GM23338 (cell line): ENCODE results near the gene RUNX1. TPM values are rescaled to one million over a fixed set of nuclear protein-coding genes. Genes with fewer than 3 reads are reported as not detected.

Experiments used
- ATAC-seq: fragments of 200-7000 bp; cut with Tn5 transposase; 3 replicates; pipeline ENCODE4 v1.9.1; 2020
- DNase-seq: peaks from one replicate; pipeline ENCODE4 v3.0.0-alpha.2; 2015; ENCODE audit warnings: low spot score
- H2AFZ ChIP-seq: fragments of 200-600 bp; sonication (generic); 2 replicates; pipeline ENCODE4 v1.8.0; 2016; ENCODE audit warnings: antibody characterized with exemption, mild to moderate bottlenecking, moderate library complexity
- H3F3A ChIP-seq: fragments of 200-600 bp; sonication (generic); replicated peaks from 2 replicates; pipeline ENCODE4 v1.8.0; 2017; ENCODE audit warnings: antibody characterized with exemption, mixed run types, low read depth
- H3K27ac ChIP-seq: fragments of 200-600 bp; sonication (generic); 2 replicates; pipeline ENCODE4 v1.6.1; 2016; ENCODE audit warnings: low read depth
- H3K27me3 ChIP-seq: fragments of 200-600 bp; sonication (generic); 2 replicates; pipeline ENCODE4 v1.8.0; 2016; ENCODE audit warnings: mild to moderate bottlenecking, mixed run types, moderate library complexity; ENCODE audit not compliant: insufficient read depth
- H3K36me3 ChIP-seq: fragments of 200-600 bp; sonication (generic); 2 replicates; pipeline ENCODE4 v1.8.0; 2016; ENCODE audit warnings: mild to moderate bottlenecking; ENCODE audit not compliant: insufficient read depth
- H3K4me1 ChIP-seq: fragments of 200-600 bp; sonication (generic); 2 replicates; pipeline ENCODE4 v1.8.0; 2016; ENCODE audit warnings: mild to moderate bottlenecking, moderate library complexity; ENCODE audit not compliant: insufficient read depth
- H3K4me2 ChIP-seq: fragments of 200-600 bp; sonication (generic); 2 replicates; pipeline ENCODE4 v1.7.1; 2017; ENCODE audit warnings: mixed run types
- H3K4me3 ChIP-seq: fragments of 200-600 bp; sonication (generic); 2 replicates; pipeline ENCODE4 v1.6.1; 2016; ENCODE audit warnings: mixed run types
- H3K79me2 ChIP-seq: fragments of 200-600 bp; sonication (generic); replicated peaks from 2 replicates; pipeline ENCODE4 v1.8.0; 2017; ENCODE audit warnings: mild to moderate bottlenecking; ENCODE audit not compliant: insufficient read depth
- H3K9me2 ChIP-seq: fragments of 200-600 bp; sonication (generic); 2 replicates; pipeline ENCODE4 v1.8.0; 2017; ENCODE audit not compliant: insufficient read depth
- H4K20me1 ChIP-seq: fragments of 200-600 bp; sonication (generic); replicated peaks from 2 replicates; pipeline ENCODE4 v1.8.0; 2017; ENCODE audit warnings: mild to moderate bottlenecking; ENCODE audit not compliant: insufficient read depth
- H3K27ac Mint-ChIP-seq: 2 replicates; pipeline ENCODE4 v1.8.0; 2020; ENCODE audit warnings: inconsistent platforms, mild to moderate bottlenecking, moderate library complexity, mixed read lengths
- H3K27me3 Mint-ChIP-seq: 3 replicates; pipeline ENCODE4 v1.8.0; 2022; ENCODE audit warnings: low read depth, mild to moderate bottlenecking, moderate library complexity, mixed read lengths, inconsistent platforms; ENCODE audit not compliant: insufficient read depth, poor library complexity
- H3K36me3 Mint-ChIP-seq: 3 replicates; pipeline ENCODE4 v1.8.0; 2021; ENCODE audit warnings: low read depth, mild to moderate bottlenecking, inconsistent platforms, moderate library complexity, mixed read lengths
- H3K4me1 Mint-ChIP-seq: 3 replicates; pipeline ENCODE4 v1.8.0; 2020; ENCODE audit warnings: mild to moderate bottlenecking, inconsistent platforms, mixed read lengths
- H3K4me3 Mint-ChIP-seq: 3 replicates; pipeline ENCODE4 v1.8.0; 2021; ENCODE audit warnings: moderate library complexity, mild to moderate bottlenecking, inconsistent platforms, mixed read lengths
- H3K9me3 Mint-ChIP-seq: 3 replicates; pipeline ENCODE4 v1.8.0; 2020; ENCODE audit warnings: moderate library complexity, mild to moderate bottlenecking, inconsistent platforms, mixed read lengths
- CREB1 ChIP-seq: fragments of 250-450 bp; sonication (Bioruptor Pico); IDR thresholded peaks from 2 replicates; pipeline ENCODE4 v1.5.0; 2020; ENCODE audit warnings: low read depth, mild to moderate bottlenecking, moderate library complexity
- EZH2 ChIP-seq: fragments of 200-600 bp; sonication (generic); IDR thresholded peaks from one replicate; pipeline ENCODE4 v1.8.0; 2017; ENCODE audit warnings: antibody characterized with exemption, mild to moderate bottlenecking, low read depth; ENCODE audit not compliant: unreplicated experiment
- JUNB ChIP-seq: IDR thresholded peaks from one replicate; pipeline ENCODE4 v1.6.1; 2016; ENCODE audit warnings: antibody characterized with exemption; ENCODE audit not compliant: unreplicated experiment
- NANOG ChIP-seq: IDR thresholded peaks from 2 replicates; pipeline ENCODE4 v1.6.1; 2016; ENCODE audit warnings: antibody characterized with exemption, borderline replicate concordance
- POLR2AphosphoS5 ChIP-seq: IDR thresholded peaks from 2 replicates; pipeline ENCODE4 v1.6.1; 2016; ENCODE audit warnings: antibody characterized with exemption, low read depth
- STAT1 ChIP-seq: IDR thresholded peaks from one replicate; pipeline ENCODE4 v1.6.1; 2016; ENCODE audit warnings: antibody characterized with exemption; ENCODE audit not compliant: unreplicated experiment
- ZNF331 ChIP-seq: fragments of 250-450 bp; sonication (Bioruptor Pico); IDR thresholded peaks from 2 replicates; pipeline ENCODE4 v1.5.0; 2020; ENCODE audit warnings: low read depth, mild to moderate bottlenecking, moderate library complexity
- polyA plus RNA-seq: library from polyadenylated mRNA; unstranded; fragments of >200 nt; fragmentation: Nextera tagmentation; extraction: Ambion mirVana; gene quantifications from 2 replicates; pipeline ENCODE4 v1.2.1, GENCODE V29; 2016
- total RNA-seq: library from RNA; depleted of rRNA; stranded (reverse); fragments of >200 nt; shearing (Covaris generic); gene quantifications from 2 replicates; pipeline ENCODE4 v1.2.3, GENCODE V29; 2014
- TF ChIP-seq, protein P1 (sequence below): IDR thresholded peaks from 2 replicates; pipeline ENCODE4 v1.6.1; 2016; ENCODE audit warnings: antibody characterized with exemption
- TF ChIP-seq, protein P2 (sequence below): IDR thresholded peaks from one replicate; pipeline ENCODE4 v1.6.1; 2018; ENCODE audit warnings: antibody characterized with exemption; ENCODE audit not compliant: unreplicated experiment

RUNX1 gene
- total and polyA plus RNA-seq, 2 experiments from 2014 or later = 0.29 to 1.1 TPM

DNA sequence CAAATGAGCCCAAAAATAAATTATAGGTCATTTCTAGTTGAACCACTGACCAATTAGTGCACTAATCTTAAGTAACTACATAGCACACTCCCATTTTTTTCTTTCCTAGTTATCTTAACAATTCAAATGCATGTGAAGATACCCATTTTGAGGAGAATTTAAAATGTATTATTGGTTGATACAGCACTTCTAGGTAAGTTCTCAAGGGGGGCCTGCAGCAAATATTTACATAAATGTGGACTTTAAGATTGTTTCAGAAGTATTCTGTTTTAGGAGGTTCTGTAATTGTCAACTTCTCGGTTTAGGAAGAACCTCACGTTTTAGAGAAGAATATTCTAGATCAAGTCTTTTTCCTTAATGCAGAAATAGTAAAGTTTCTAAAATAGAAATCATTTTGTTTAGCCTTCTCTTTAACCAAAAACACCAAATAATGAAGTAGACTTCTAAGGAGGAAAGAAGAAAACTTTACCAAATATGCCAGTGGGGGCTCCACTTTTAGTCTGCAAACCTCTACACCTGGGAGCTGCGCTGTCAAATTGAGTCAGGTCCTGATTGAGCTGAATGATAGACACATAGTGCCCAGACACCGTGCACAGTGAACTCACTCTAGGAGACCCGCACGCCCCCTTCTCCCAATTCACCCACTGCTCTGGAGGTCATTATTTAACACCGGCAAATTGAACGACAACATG is 144.4 kb downstream of the RUNX1 start:
- Histone ChIP-seq H3K79me2 (no peaks in the 10 kb centered on the region), H3F3A (no peaks in the 10 kb centered on the region), H3K4me2 (no peak overlapping the region), H3K36me3 (no peaks in the 10 kb centered on the region), H3K9me2 (0 out of 2 replicates have a peak, but pooled peaks cover 1% of the 10 kb centered on the region), H3K4me3 (no peak overlapping the region), H3K27ac (no peak overlapping the region), H4K20me1 (no peaks in the 10 kb centered on the region), H2AFZ (no peak overlapping the region), H3K27me3 (no peaks in the 10 kb centered on the region), H3K4me1 (peaks cover 10% of the 10 kb centered on the region)
- TF ChIP-seq, protein P1, sequence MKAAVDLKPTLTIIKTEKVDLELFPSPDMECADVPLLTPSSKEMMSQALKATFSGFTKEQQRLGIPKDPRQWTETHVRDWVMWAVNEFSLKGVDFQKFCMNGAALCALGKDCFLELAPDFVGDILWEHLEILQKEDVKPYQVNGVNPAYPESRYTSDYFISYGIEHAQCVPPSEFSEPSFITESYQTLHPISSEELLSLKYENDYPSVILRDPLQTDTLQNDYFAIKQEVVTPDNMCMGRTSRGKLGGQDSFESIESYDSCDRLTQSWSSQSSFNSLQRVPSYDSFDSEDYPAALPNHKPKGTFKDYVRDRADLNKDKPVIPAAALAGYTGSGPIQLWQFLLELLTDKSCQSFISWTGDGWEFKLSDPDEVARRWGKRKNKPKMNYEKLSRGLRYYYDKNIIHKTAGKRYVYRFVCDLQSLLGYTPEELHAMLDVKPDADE = no peak
- TF ChIP-seq JUNB (no peak), CREB1 (CRISPR knock-in tag) (no peak), STAT1 (no peak), NANOG (no peak)
- DNase-seq (no peak), ATAC-seq (no peak)
- no peak overlapping the region for H3K4me3 Mint-ChIP-seq
- H3K27me3 Mint-ChIP-seq = peaks cover 1% of the 10 kb centered on the region
- no peaks in the 10 kb centered on the region for H3K9me3 Mint-ChIP-seq
- peaks cover 22% of the 10 kb centered on the region for H3K4me1 Mint-ChIP-seq
- no peak overlapping the region for H3K27ac Mint-ChIP-seq
- H3K36me3 Mint-ChIP-seq = no peaks in the 10 kb centered on the region

DNA sequence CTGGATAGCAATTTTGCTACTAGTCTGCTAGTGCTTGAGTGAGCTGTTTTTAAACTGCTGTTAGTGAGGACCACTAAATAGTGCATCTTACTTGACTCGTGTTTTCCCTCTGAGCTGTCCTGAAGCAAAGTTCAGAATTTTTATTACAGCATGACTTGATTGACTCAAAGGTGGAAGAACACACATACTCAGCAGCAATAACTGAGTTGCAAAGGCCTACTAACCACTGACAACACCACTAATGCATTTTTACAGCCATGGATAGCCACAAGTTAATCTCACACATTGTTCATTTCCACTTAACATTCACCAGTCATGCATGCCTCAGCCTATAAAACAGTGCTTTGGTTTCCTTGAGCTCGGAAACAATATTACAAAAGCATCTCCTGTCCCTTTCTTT is 148.7 kb downstream of the RUNX1 start:
- no peak for DNase-seq
- Mint-ChIP-seq H3K9me3 (peaks cover 12% of the 10 kb centered on the region), H3K27ac (no peak overlapping the region), H3K27me3 (no peaks in the 10 kb centered on the region), H3K4me1 (peaks cover 6% of the 10 kb centered on the region; the same call in 2 of the 3 replicates), H3K36me3 (no peaks in the 10 kb centered on the region; the same call in 2 of the 3 replicates), H3K4me3 (no peak overlapping the region)
- Histone ChIP-seq H3F3A (no peaks in the 10 kb centered on the region), H3K27ac (no peak overlapping the region), H3K4me3 (no peak overlapping the region), H3K36me3 (0 out of 2 replicates have a peak, but pooled peaks cover 4% of the 10 kb centered on the region), H3K79me2 (no peaks in the 10 kb centered on the region), H3K4me1 (no peaks in the 10 kb centered on the region), H4K20me1 (no peaks in the 10 kb centered on the region), H3K27me3 (no peaks in the 10 kb centered on the region), H3K9me2 (no peaks in the 10 kb centered on the region), H2AFZ (no peak overlapping the region), H3K4me2 (no peak overlapping the region)
- no peak for ATAC-seq
- TF ChIP-seq EZH2 (no peak), NANOG (no peak), ZNF331 (CRISPR knock-in tag) (no peak), CREB1 (CRISPR knock-in tag) (no peak), STAT1 (no peak), POLR2AphosphoS5 (no peak)
- TF ChIP-seq, protein P1 = no peak
- TF ChIP-seq, protein P2, sequence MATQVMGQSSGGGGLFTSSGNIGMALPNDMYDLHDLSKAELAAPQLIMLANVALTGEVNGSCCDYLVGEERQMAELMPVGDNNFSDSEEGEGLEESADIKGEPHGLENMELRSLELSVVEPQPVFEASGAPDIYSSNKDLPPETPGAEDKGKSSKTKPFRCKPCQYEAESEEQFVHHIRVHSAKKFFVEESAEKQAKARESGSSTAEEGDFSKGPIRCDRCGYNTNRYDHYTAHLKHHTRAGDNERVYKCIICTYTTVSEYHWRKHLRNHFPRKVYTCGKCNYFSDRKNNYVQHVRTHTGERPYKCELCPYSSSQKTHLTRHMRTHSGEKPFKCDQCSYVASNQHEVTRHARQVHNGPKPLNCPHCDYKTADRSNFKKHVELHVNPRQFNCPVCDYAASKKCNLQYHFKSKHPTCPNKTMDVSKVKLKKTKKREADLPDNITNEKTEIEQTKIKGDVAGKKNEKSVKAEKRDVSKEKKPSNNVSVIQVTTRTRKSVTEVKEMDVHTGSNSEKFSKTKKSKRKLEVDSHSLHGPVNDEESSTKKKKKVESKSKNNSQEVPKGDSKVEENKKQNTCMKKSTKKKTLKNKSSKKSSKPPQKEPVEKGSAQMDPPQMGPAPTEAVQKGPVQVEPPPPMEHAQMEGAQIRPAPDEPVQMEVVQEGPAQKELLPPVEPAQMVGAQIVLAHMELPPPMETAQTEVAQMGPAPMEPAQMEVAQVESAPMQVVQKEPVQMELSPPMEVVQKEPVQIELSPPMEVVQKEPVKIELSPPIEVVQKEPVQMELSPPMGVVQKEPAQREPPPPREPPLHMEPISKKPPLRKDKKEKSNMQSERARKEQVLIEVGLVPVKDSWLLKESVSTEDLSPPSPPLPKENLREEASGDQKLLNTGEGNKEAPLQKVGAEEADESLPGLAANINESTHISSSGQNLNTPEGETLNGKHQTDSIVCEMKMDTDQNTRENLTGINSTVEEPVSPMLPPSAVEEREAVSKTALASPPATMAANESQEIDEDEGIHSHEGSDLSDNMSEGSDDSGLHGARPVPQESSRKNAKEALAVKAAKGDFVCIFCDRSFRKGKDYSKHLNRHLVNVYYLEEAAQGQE = no peak
